NCI-H2029 (cell line): ENCODE results near the gene TBK1.
A peak's percentile ranks its signal among the peaks of the same experiment; 100 is the strongest.

Experiments used
- DNase-seq: peaks from one replicate; lab custom pipeline; 2025; lab: John Stamatoyannopoulos, UW

Gene TBK1

DNA sequence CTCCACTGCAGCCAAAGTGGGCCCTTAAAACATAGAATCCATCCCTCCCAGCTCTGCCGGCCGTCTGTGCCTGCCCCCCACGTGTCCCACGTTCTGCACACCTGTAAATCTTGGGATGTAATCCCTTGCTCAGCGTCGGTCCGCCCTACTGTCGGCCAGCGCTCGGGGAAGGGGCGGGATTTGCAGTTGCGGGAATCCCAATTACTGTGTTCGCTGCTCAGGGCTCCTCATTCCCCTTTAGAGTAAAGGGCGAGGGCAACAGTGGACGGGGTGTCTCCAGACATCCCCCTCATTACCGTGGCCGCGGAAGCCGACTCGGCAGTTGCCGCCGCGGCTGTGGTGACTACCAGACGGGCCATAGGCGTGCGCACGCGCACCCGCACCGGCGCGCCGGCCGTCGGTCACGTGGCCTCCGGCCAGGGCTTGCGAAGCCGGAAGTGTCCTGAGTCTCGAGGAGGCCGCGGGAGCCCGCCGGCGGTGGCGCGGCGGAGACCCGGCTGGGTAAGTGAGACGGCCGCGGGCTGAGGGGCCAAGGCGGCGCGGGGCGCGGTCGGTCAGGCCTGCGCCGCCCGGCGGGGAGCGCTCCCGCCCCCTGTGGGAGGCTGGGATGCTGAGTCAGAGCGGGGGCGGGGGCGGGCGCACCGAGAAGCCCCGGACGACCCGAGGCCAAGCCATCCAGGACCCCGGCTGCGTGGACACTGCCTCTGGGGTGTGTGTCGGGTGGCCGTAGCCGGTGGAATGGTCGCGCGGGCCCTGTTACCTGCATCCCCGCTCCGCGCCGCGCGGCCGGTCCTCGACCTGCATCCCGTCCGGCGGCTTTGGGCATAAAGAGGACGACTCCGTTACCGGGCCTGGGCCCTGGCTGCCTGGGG, at the start of gene TBK1:
TBK1 (plus strand) TSS at position 434 of the 872 bp plus-strand sequence. CDS start 3,751 bp downstream, outside the sequence.
- peak; percentile 77 for DNase-seq

DNA sequence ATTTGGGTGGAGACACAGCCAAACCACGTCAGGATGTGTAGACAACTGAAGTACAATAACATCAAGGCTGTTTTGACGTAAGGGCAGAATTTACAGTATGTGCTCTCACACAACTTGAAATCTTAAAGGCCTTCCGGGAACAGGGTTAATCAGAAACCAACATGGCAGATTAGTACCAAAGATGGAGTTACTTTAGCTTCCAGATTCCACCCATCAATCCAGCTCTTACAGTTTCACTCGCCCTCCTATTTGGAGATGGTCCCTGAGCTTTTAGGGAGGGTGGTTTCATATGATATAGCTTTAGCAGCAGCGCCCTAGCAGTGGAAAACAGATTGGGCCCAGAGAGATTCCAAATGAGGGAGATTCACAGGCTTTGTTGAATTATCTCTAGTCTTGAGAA, 49.7 kb upstream of the TBK1 start:
- DNase-seq = no peak

- DNase-seq = peak; percentile 96
Observed at GRCh38 chr12:64403707-64404469, 48.0 kb upstream of the TBK1 start, which contains the start of gene XPOT. Gene XPOT, plus strand, starts transcription at chr12:64404392. Its CDS starts 5,644 bp downstream, at chr12:64410036.

- peak; percentile 54 for DNase-seq
Observed at GRCh38 chr12:64404470-64405256, 47.3 kb upstream of the TBK1 start.

DNA sequence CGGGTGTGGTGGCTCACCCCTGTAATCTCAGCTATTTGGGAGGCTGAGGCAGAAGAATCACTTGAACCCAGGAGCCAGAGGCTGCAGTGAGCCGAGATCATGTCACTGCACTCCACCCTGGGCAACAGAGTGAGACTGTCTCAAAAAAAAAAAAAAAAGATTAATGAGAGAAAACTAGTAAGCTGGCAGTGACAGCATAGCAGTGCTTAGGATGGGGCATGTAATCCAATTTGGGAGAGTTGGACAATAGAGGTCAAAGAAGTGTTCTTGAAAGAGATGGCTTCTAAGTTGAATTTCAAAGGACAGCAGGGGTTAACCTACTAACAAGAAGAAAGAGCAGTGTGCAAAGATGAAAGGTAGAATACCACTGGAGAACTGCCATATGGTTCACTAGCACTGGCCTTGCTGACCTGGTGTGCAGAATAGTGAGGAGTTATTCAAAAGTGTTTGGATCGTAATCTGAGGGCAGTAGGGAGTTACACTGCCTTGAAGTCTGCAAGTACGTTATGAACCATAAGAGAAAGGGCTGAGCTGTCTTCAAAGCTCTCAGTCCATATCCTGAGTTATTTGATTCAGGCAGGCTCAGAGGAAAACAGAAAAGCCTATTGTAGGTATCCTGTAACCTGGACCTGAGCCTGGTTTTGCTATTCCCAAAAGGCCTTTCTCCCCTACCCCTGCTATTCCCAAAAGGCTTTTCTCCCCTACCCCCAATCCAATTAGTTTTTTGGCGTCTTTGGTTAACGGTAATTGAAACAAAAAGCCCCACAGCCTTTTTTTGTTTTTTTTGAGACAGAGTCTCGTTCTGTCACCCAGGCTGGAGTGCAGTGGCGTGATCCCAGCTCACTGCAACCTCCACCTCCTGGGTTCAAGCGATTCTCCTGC, 44.3 kb upstream of the TBK1 start:
- no peak for DNase-seq

- DNase-seq = no peak
Observed at GRCh38 chr12:64411427-64411826, 40.5 kb upstream of the TBK1 start.

GRCh38 chr12:64412459-64412858, 39.5 kb upstream of the TBK1 start:
- DNase-seq = no peak

- no peak for DNase-seq
Observed at GRCh38 chr12:64413884-64414283, 38.0 kb upstream of the TBK1 start.

DNA sequence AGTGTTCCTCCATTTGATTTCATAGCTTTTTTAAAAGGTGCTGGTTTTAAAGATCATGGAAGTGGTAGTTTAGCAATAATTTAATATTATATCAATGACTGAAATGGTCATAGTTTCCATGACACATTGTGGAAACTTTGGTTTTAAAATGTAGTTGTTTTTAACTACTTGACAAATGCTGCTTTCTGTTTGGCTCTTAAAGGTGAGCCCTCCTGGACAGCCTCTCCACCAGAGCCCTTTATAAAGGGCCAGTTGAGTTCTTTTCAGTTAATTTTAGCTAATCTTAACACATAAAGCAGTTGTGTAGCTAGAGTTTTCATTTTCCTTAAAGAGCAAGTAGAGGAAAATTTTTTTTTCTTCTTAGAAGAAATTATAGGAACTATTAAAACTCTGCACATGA, 33.7 kb upstream of the TBK1 start:
- no peak for DNase-seq

- no peak for DNase-seq
Observed at GRCh38 chr12:64419696-64420095, 32.2 kb upstream of the TBK1 start.

DNA sequence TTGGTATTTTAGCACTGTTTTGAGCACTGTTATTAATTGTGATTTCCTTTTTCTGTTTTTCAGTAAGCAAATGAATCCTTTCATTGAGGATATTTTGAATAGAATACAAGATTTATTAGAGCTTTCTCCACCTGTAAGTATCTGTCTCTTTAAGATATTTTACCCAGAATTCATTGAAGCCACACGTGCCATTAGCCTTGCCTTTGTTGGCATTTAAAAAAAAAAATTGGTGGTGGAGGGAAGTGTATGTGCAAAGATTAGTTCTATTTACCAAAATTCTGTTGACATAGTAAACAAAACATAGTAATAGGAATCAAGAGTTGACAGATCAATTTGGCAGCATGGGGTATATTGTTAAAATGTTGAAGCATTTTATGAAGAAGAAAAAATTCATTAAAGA, 23.9 kb upstream of the TBK1 start:
- no peak for DNase-seq

GRCh38 chr12:64428956-64429355, 23.0 kb upstream of the TBK1 start:
- no peak for DNase-seq

DNA sequence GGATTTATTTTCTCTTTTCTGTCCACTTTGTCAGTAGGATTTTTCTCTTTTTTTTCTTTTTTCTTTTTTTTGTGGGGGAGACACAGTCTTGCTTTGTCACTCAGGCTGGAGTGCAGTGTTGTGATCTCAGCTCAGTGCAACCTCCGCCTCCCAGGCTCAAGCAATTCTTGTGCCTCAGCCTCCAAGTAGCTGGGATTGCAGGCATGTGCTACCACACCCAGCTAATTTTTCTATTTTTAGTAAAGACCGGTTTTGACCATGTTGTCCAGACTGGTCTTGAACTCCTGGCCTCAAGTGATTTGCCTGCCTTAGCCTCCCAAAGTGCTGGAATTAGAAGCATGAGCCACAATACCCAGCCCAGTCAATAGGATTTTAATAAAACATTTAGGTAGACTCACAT, 21.0 kb upstream of the TBK1 start:
- DNase-seq = no peak

- DNase-seq = no peak
Observed at GRCh38 chr12:64431791-64432190, 20.1 kb upstream of the TBK1 start.

DNA sequence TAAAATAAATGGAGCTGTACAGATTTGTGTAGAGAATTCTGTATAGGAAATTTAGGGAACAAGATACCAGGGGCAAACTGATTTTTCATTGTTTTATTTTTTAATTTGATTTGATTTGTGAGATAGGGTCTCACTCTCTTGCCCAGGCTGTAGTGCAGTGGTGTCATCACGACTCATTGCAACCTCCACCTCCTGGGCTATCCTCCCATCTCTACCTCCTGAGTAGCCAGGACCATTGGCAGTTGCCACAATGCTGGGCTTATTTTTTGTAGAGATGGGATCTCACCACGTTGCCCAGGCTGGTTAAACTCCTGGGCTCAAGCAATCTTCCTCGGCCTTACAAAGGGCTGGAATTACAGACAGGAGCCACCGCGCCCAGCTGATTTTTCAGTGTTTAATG, 18.0 kb upstream of the TBK1 start:
- no peak for DNase-seq

GRCh38 chr12:64440100-64440499, 11.8 kb upstream of the TBK1 start:
- no peak for DNase-seq

DNA sequence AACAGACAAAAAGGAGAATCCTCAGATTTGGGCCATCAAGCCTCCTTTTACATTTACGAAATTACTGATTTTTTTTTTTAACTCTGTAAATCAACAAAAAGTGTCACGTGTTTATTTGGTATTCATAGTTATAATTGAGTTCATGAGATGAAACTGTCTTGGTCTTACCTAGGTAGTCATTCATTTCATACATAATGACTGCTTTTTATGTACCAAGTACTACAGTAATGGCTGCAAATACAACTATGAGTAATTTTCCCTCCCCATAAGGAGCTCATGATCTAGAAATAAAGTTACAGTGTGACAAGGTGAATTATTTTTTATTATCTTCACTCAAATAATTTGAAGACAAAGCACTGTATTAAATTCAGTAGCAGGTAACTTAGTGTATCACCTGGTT, 6.4 kb upstream of the TBK1 start:
- DNase-seq = no peak

- no peak for DNase-seq
Observed at GRCh38 chr12:64446295-64446694, 5.6 kb upstream of the TBK1 start.

DNA sequence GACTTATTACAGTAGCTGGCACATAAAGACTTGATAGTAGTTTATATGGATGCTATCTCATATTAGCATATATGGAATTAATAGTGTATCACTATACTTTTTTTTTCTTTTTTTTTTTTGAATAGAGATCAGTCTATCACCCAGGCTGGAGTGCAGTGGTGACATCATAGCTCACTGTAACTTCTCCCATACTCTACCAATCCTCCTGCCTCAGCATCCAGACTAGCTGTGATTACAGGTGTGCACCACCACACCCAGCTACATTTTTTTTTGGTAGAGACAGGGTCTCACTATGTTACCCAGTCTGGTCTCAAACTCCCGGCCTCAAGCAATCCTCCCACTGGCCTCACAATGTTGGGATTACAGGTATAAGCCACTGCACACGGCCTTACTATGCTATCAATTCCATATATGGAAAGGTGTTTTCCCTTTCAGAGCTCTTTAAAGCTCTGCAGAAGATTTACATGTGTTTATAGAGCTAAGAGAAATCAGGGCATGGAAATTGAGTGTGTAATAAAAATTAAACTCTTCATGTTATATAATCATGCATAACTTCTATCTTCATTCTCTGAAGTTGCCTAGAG, 1.8 kb upstream of the TBK1 start:
- no peak for DNase-seq

DNA sequence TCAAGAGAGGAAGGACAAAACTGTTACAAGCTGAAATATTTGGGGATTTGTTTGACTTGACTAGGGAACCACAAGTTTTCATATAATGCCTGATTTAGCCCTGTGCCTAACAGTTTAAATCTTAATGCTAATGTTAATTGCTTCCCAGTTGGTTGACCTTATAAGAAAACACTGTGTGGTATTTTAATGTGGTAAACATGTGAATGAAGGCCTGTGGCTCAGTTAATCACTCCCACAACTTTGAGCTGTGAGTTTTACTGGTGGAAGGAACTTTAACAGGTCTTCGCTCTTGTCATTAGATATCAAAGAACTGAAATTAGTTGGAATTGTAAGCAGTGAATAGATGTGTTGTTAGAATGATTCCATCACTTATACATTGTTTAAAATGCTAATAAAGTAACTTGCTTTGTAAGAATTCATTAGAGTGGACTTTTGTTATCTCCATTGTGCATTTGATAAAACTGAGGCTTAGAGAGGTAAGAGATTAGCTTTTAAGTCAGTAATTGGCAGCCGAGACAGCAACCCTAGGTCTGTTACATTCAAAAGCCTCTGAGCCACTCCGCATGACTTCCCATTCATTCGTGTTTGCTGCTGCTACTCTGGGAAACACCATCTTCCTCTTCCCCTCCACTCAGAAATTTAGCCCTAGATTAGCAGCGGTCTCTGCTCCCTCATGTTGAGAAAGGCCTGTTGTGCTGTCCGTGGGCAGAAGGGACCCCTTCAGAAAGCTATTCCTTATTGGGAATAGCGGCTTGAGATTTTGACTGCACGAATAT, 1.0 kb upstream of the TBK1 start:
- no peak for DNase-seq
